B cell (primary cell): Measurements from ENCODE around the gene RINT1. TPM values are rescaled to one million over a fixed set of nuclear protein-coding genes. Genes with fewer than 3 reads are reported as not detected.

Experiments used
- ATAC-seq: fragments of 200-7000 bp; cut with Tn5 transposase; one replicate; pipeline ENCODE4 v1.10.0; 2021; ENCODE audit warnings: low read depth, mild to moderate bottlenecking, moderate number of reproducible peaks, moderate library complexity
- CTCF ChIA-PET: fragments of 350-600 bp; sonication (Branson Sonifier 250); formaldehyde crosslinking; loops from one replicate; lab custom pipeline; 2021; ENCODE audit warnings: antibody characterized with exemption, inconsistent platforms; lab: Charles Lee
- POLR2A ChIA-PET: fragments of 350-600 bp; sonication (Branson Sonifier 250); formaldehyde crosslinking; loops from one replicate; lab custom pipeline; 2021; ENCODE audit warnings: antibody characterized with exemption; lab: Charles Lee
- DNase-seq: peaks from one replicate; pipeline ENCODE4 v3.0.0; 2013
- H2AFZ ChIP-seq: 2 replicates; pipeline ENCODE4 v1.6.1; 2012; ENCODE audit warnings: mild to moderate bottlenecking, low read depth, low read length; ENCODE audit not compliant: insufficient read depth, poor library complexity, severe bottlenecking
- H3K27ac ChIP-seq, 2 donors: 1 replicate in 1 of 2; 2 replicates in 1 of 2; pipeline ENCODE4 v1.5.1; 2012 to 2013; ENCODE audit warnings: low read length in 2 of 2, mild to moderate bottlenecking in 2 of 2, moderate library complexity in 1 of 2
- H3K27me3 ChIP-seq, 4 experiments: fragments of 200-600 bp in 1 of 4; sonication (generic) in 1 of 4; replicated peaks in 1 of 4; 1 replicate in 2 of 4; 2 replicates in 2 of 4; pipeline versions ENCODE4 v1.6.1 to v1.7.0; 2013 to 2016; ENCODE audit warnings: low read length in 3 of 4, mild to moderate bottlenecking in 2 of 4, mixed read lengths in 1 of 4, moderate library complexity in 1 of 4; ENCODE audit not compliant: insufficient read depth in 4 of 4, control insufficient read depth in 3 of 4; ENCODE audit errors: control extremely low read depth in 1 of 4
- H3K36me3 ChIP-seq, 2 experiments: replicated peaks in 1 of 2; 1 replicate in 1 of 2; 2 replicates in 1 of 2; pipeline versions ENCODE4 v1.6.1 to v1.7.1; 2013; ENCODE audit warnings: low read length in 1 of 2; ENCODE audit not compliant: insufficient read depth in 2 of 2, control insufficient read depth in 1 of 2; ENCODE audit errors: control extremely low read depth in 1 of 2, extremely low read depth in 1 of 2
- H3K4me1 ChIP-seq, 2 donors: fragments of 200-600 bp in 1 of 2; sonication (generic) in 1 of 2; 1 replicate in 1 of 2; 2 replicates in 1 of 2; pipeline versions ENCODE4 v1.5.1 to v1.6.1; 2013 to 2017; ENCODE audit warnings: low read length in 2 of 2; ENCODE audit not compliant: control insufficient read depth in 2 of 2, insufficient read depth in 2 of 2
- H3K4me2 ChIP-seq: replicated peaks from 2 replicates; pipeline ENCODE3; 2012; ENCODE audit warnings: mild to moderate bottlenecking, low read depth, low read length; ENCODE audit not compliant: poor library complexity, severe bottlenecking
- H3K4me3 ChIP-seq, 5 experiments: fragments of 200-600 bp in 1 of 5; sonication (generic) in 1 of 5; 1 replicate in 3 of 5; 2 replicates in 2 of 5; pipeline versions ENCODE4 v1.5.1 to v1.7.0; 2011 to 2016; ENCODE audit warnings: low read length in 4 of 5, mild to moderate bottlenecking in 4 of 5, low read depth in 2 of 5, control low read depth in 1 of 5, moderate library complexity in 1 of 5; ENCODE audit not compliant: insufficient read depth in 1 of 5; ENCODE audit errors: control extremely low read depth in 1 of 5, extremely low read depth in 1 of 5
- H3K79me2 ChIP-seq: fragments of 200-600 bp; sonication (generic); one replicate; pipeline ENCODE4 v1.6.0; 2016; ENCODE audit warnings: low read length; ENCODE audit not compliant: control insufficient read depth, insufficient read depth
- H3K9ac ChIP-seq: fragments of 200-600 bp; sonication (generic); 2 replicates; pipeline ENCODE4 v1.6.1; 2017; ENCODE audit warnings: mild to moderate bottlenecking, low read length, moderate library complexity
- H3K9me3 ChIP-seq, 3 donors: one replicate each; pipeline versions ENCODE4 v1.6.1 to v1.7.1; 2013; ENCODE audit warnings: low read length in 2 of 3; ENCODE audit not compliant: control insufficient read depth in 2 of 3, insufficient read depth in 1 of 3; ENCODE audit errors: control extremely low read depth in 1 of 3
- H4K20me1 ChIP-seq: 2 replicates; pipeline ENCODE4 v1.6.0; 2012; ENCODE audit warnings: mild to moderate bottlenecking, low read length; ENCODE audit not compliant: insufficient read depth, control insufficient read depth, poor library complexity, severe bottlenecking
- H3K27ac Mint-ChIP-seq: one replicate; pipeline ENCODE4 v1.8.0; 2021; ENCODE audit warnings: mixed read lengths
- H3K27me3 Mint-ChIP-seq: one replicate; pipeline ENCODE4 v1.8.0; 2021; ENCODE audit warnings: mixed read lengths
- H3K4me1 Mint-ChIP-seq: one replicate; pipeline ENCODE4 v1.8.0; 2021; ENCODE audit warnings: mixed read lengths
- H3K4me3 Mint-ChIP-seq: one replicate; pipeline ENCODE4 v1.8.0; 2021; ENCODE audit warnings: mixed read lengths
- H3K9me3 Mint-ChIP-seq: one replicate; pipeline ENCODE4 v1.8.0; 2022; ENCODE audit warnings: mixed read lengths; ENCODE audit not compliant: insufficient read depth
- CTCF ChIP-seq: fragments of 200-600 bp; IDR thresholded peaks from one replicate; pipeline ENCODE4 v1.8.0; 2022; ENCODE audit warnings: antibody characterized with exemption, mild to moderate bottlenecking
- EZH2 ChIP-seq: IDR thresholded peaks from 2 replicates; pipeline ENCODE4 v1.6.1; 2012; ENCODE audit warnings: borderline replicate concordance, low read depth, mild to moderate bottlenecking, moderate library complexity, low read length; ENCODE audit not compliant: insufficient read depth, poor library complexity, severe bottlenecking
- WGBS: methylation state at CpG from one replicate; pipeline ENCODE4 v1.1.5; 2013; ENCODE audit warnings: missing lambda C conversion rate; ENCODE audit not compliant: insufficient coverage; 5-methylcytosine and 5-hydroxymethylcytosine counted together
- intact Hi-C: fragments of 100-400 bp; cut with micrococcal nuclease; formaldehyde crosslinking; loops from one replicate; pipeline ENCODE4 v1.10.0; 2022
- polyA plus RNA-seq: library from polyadenylated mRNA; depleted of rRNA; stranded (reverse); fragments of >200 nt; gene quantifications from 2 replicates; pipeline ENCODE4 v1.2.3, GENCODE V29; 2012
- total RNA-seq, 2 donors: library from RNA; stranded (reverse); fragments of 120-200 nt in 1 of 2; gene quantifications; 1 replicate in 1 of 2; 2 replicates in 1 of 2; pipeline versions ENCODE4 v1.2.3 to v1.2.4, GENCODE V29; 2013 to 2022

Gene RINT1
- total and polyA plus RNA-seq, 2 donors (not counting 1 experiment from before 2014, with no cell fraction given): 12.4 to 27.2 TPM

- intact Hi-C loops: no loop called here
- H3K9ac ChIP-seq: no peak overlapping the region
- H3K9me3 Mint-ChIP-seq: no peaks in the 10 kb centered on the region
- H3K27ac ChIP-seq: no peak overlapping the region
- H3K4me3 ChIP-seq: no peak overlapping the region
- no peak overlapping the region for H3K4me2 ChIP-seq
- H3K9me3 ChIP-seq: no peaks in the 10 kb centered on the region
- no peak overlapping the region for H3K27ac Mint-ChIP-seq
- no peaks in the 10 kb centered on the region for H4K20me1 ChIP-seq
- H3K36me3 ChIP-seq: peaks cover 16 to 50% of the 10 kb centered on the region in 2 experiments
- no peak overlapping the region for H2AFZ ChIP-seq
- ChIA-PET CTCF (interaction anchor here (0.7 to 0.8 kb wide), 2 partner anchors 9 to 35 kb away, joined by 3 read pairs; partner anchors contain the start of gene RINT1), POLR2A (no interaction called here)
- no peaks in the 10 kb centered on the region for H3K27me3 ChIP-seq
- no peaks in the 10 kb centered on the region for H3K79me2 ChIP-seq
- H3K4me3 Mint-ChIP-seq: no peak overlapping the region
- WGBS: no CpG with 5 or more reads among the region's 2 CpGs
- no peaks in the 10 kb centered on the region for H3K4me1 ChIP-seq
- H3K4me1 Mint-ChIP-seq: no peaks in the 10 kb centered on the region
- no peaks in the 10 kb centered on the region for H3K27me3 Mint-ChIP-seq
- TF ChIP-seq EZH2 (no peak), CTCF (no peak)
- ATAC-seq (no peak), DNase-seq (no peak)
Observed at GRCh38 chr7:105567024-105567423, 35.0 kb downstream of the RINT1 start.

- Histone ChIP-seq H2AFZ (no peak overlapping the region), H3K27ac (no peak overlapping the region), H3K36me3 (peaks cover 14 to 45% of the 10 kb centered on the region in 2 experiments), H4K20me1 (no peaks in the 10 kb centered on the region), H3K9ac (no peak overlapping the region), H3K4me1 (no peaks in the 10 kb centered on the region), H3K79me2 (no peaks in the 10 kb centered on the region), H3K4me2 (no peak overlapping the region), H3K9me3 (no peaks in the 10 kb centered on the region), H3K27me3 (no peaks in the 10 kb centered on the region), H3K4me3 (no peak overlapping the region)
- Mint-ChIP-seq H3K27ac (no peak overlapping the region), H3K4me1 (no peaks in the 10 kb centered on the region), H3K9me3 (no peaks in the 10 kb centered on the region), H3K27me3 (no peaks in the 10 kb centered on the region), H3K4me3 (no peak overlapping the region)
- ChIA-PET POLR2A (no interaction called here), CTCF (interaction anchor here (0.6 kb wide), 1 partner anchor 233 kb away, joined by 4 read pairs; no protein-coding TSS in a partner anchor)
- DNase-seq (no peak), ATAC-seq (no peak)
- 100% methylated on average over 1 of the region's 3 CpGs for WGBS
- intact Hi-C loops: no loop called here
- TF ChIP-seq EZH2 (no peak), CTCF (no peak)
Observed at GRCh38 chr7:105567821-105568220, 35.8 kb downstream of the RINT1 start.
